ENCODE measurements around the gene LRRC27.
"Not testable (repeated sequence)": the region's sequence is repeated elsewhere in the genome, so short reads cannot be mapped to it uniquely, and the experiment has no call there.

Gene LRRC27

DNA sequence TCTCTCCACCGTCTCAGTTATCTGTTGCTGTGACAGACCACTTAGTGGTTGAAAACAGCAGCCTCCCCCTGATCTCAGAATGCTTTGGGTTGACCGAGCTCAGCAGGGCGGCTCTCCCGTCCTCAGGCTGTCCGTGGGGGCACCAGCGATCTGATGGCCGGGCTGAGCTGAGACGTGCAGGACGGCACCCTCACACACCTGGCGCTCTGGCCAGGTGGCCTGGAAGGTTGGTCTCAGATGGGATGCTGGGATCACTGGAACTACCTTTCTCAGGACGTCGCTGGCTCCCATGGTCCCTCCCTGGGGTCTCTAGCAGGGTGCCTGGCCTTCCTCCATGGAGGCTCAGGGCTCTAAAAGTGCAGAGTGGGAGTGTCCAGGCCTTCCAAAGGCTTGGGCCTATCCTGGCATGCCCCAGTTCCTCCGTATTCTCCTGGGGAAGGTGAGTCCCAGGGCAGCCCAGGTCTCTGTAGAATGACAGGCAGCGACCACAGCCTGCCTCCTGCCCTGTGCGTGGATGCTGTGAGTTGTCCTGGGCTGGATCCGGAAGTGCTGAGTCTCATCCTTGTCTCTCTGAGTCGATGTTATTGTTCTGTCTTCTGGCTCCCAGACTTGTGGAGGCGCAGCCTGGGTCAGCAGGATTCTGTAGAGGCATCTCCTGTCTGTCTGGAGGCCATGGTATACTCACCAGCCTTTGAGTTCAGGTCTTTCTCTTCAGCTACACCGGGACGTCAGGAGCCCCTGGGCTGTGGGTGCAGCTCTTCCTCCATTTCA lies 52.8 kb downstream of the LRRC27 start:
- TF ChIP-seq CTCF (conservative IDR thresholded peaks at IDR 0.05; ENCODE audit: low read length) = no peak
- no peak for DNase-seq (ENCODE audit: low read depth)
- H3K4me3 ChIP-seq (ENCODE audit: low read length) = no peak overlapping the region

DNA sequence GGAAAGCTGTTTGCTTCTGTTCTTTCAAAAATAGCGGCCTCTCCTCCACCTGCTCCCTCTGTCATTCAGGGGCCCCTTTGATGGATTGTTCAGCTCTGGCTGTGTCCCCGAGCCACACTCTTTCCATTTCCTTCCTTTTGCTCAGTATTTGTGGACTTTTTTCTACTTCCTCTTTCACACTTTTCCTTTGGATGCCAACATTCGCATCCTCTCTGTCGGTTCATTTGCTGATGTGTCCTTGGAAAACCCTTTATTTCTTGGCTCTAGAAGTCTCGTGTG lies 53.3 kb downstream of the LRRC27 start:
- DNase-seq (ENCODE audit: low read depth) = no peak
- H3K4me3 ChIP-seq (ENCODE audit: low read length) = no peak overlapping the region
- TF ChIP-seq CTCF (conservative IDR thresholded peaks at IDR 0.05; ENCODE audit: low read length) = no peak

GRCh38 chr10:132385721-132386418 lies 53.9 kb downstream of the LRRC27 start:
- no peak for TF ChIP-seq CTCF (conservative IDR thresholded peaks at IDR 0.05; ENCODE audit: low read length)

DNA sequence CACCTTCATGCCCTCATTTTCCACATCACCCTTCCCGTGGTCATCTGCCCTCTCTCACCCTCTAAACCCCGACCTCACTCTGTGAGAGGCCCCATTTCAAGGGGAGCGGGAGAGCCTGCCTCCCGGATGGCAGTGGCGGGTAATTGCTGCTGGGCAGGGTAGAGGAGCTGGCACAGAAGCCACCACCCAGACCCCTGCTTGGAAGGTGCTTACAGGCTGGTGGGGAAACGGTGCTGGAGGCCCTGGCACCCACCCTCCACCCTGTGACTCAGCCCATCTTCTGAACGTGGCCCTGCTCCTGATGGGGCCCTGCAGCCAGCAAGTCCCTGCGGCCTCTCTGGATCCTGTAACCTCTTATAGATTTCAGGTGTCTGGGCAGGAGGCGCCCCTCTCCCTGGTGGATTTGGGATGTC lies 54.4 kb downstream of the LRRC27 start:
- TF ChIP-seq CTCF (conservative IDR thresholded peaks at IDR 0.05; ENCODE audit: low read length) = no peak
- DNase-seq (ENCODE audit: low read depth) = no peak
- H3K4me3 ChIP-seq (ENCODE audit: low read length) = no peak overlapping the region

More at GRCh38 chr10:132385721-132386418, 53.9 kb downstream of the LRRC27 start:
- no peak for DNase-seq (ENCODE audit: low read depth)
- H3K4me3 ChIP-seq (ENCODE audit: low read length) = no peak overlapping the region

DNA sequence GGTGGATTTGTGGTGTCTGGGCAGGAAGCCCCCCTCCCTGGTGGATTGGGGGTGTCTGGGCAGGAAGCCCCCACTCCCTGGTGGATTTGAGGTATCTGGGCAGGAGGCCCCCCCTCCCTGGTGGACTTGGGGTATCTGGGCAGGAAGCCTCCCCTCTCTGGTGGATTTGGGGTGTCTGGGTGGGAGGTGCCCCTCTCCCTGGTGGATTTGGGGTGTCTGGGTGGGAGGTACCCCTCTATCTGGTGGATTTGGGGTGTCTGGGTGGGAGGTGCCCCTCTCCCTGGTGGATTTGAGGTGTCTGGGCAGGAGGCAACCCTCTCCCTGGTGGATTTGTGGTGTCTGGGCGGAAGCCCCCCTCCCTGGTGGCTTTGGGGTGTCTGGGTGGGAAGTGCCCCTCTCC lies 54.9 kb downstream of the LRRC27 start:
- not testable (repeated sequence) for DNase-seq (ENCODE audit: low read depth); H3K4me3 ChIP-seq (ENCODE audit: low read length)

- peak; percentile 56 for DNase-seq (ENCODE audit: low read depth)
- peak; percentile 52 for TF ChIP-seq CTCF (conservative IDR thresholded peaks at IDR 0.05; ENCODE audit: low read length)
- H3K4me3 ChIP-seq (ENCODE audit: low read length) = no peak overlapping the region
Measured at GRCh38 chr10:132387764-132388210, 55.8 kb downstream of the LRRC27 start.

GRCh38 chr10:132388891-132389432 lies 57.0 kb downstream of the LRRC27 start:
- H3K4me3 ChIP-seq (ENCODE audit: low read length) = no peak overlapping the region
- DNase-seq (ENCODE audit: low read depth) = no peak
- TF ChIP-seq CTCF (conservative IDR thresholded peaks at IDR 0.05; ENCODE audit: low read length) = no peak
